ENCODE data around the gene ZDHHC8.

Gene ZDHHC8

DNA sequence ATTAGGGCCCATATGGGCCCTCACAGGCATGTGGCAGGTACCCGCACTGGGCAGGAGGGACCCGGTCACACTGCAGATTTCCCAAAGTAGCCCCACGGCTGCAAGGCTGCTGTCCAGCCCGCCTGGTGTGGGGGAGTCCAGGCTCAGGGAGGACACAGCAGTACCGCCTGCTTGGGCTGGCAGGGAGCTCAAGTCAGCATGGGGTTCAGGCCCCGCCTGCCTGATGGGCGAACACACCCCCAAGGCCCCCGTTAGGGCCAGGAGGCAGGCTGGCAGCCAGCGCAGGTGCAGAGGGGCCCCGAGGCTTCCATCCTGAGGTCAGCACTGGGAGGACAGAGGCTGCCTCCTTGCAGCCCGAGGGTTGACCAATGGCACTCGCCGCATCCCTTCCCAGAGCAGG, 5.5 kb downstream of the ZDHHC8 start:
- H3K4me3 ChIP-seq (ENCODE audit: low read length) = no peak overlapping the region
- no peak for DNase-seq (ENCODE audit: low read depth)
- TF ChIP-seq, protein P1, sequence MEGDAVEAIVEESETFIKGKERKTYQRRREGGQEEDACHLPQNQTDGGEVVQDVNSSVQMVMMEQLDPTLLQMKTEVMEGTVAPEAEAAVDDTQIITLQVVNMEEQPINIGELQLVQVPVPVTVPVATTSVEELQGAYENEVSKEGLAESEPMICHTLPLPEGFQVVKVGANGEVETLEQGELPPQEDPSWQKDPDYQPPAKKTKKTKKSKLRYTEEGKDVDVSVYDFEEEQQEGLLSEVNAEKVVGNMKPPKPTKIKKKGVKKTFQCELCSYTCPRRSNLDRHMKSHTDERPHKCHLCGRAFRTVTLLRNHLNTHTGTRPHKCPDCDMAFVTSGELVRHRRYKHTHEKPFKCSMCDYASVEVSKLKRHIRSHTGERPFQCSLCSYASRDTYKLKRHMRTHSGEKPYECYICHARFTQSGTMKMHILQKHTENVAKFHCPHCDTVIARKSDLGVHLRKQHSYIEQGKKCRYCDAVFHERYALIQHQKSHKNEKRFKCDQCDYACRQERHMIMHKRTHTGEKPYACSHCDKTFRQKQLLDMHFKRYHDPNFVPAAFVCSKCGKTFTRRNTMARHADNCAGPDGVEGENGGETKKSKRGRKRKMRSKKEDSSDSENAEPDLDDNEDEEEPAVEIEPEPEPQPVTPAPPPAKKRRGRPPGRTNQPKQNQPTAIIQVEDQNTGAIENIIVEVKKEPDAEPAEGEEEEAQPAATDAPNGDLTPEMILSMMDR (IDR thresholded peaks at IDR 0.05; ENCODE audit: insufficient read depth, low read depth, low read length, missing control alignments) = no peak

DNA sequence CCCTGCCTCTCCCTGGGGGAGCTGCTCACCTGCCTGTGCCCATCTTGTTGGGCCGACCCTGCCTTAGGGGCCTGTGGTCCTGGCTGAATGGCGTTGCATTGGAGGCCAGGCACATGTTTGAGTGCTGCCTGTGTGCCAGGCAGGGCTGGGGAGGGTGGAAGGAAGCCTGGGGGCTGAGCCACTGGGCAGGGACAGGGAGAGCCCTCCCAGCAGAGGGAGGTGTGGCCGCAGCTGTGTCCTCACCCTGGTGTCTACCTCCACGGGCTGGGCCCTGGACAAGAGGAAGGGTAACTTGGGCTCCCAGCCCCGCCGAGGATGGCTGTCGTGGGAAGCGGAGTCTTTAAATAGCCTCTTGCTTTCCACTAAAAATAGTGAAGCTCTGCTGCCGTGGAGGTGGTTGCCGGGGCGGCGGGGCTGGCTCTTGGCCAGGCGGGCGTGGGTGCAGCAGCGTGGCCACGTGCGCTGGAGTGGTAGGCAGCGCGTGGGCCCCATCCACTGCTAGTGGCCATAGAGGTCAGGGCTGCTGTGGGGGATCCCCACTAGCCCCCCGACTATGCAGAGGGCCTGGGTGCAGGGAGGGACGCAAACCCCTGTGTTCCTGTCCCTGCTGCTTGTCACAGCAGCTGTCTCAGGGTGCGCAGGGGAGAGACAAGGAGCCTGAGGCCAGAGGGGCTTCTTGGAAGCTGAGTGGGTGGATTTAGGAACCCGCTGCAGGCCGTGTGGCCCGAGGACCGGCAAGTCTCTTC, 6.2 kb downstream of the ZDHHC8 start:
- TF ChIP-seq, protein P1 (IDR thresholded peaks at IDR 0.05; ENCODE audit: insufficient read depth, low read depth, low read length, missing control alignments) = no peak
- no peak overlapping the region for H3K4me3 ChIP-seq (ENCODE audit: low read length)

DNA sequence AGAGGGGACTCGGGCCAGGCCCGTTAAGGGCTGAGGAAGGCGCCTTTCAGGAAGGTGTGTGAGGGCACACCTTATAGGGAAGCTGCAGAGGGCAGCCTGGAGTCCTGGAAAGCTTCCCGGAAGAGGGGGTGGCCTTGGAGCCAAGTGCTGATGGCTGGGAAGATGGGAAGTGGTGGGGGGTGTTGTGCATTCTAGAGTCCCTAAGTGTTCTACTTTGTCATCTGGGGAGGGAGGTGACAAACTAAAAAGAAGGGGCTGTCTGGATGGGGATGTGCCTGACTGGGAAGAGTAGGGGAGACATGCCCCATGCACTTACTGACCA, 6.8 kb downstream of the ZDHHC8 start:
- TF ChIP-seq, protein P1 (IDR thresholded peaks at IDR 0.05; ENCODE audit: insufficient read depth, low read depth, low read length, missing control alignments) = no peak
- H3K4me3 ChIP-seq (ENCODE audit: low read length) = no peak overlapping the region
- no peak for DNase-seq (ENCODE audit: low read depth)

More for the DNA sequence above, 6.2 kb downstream of the ZDHHC8 start:
- no peak for DNase-seq (ENCODE audit: low read depth)

DNA sequence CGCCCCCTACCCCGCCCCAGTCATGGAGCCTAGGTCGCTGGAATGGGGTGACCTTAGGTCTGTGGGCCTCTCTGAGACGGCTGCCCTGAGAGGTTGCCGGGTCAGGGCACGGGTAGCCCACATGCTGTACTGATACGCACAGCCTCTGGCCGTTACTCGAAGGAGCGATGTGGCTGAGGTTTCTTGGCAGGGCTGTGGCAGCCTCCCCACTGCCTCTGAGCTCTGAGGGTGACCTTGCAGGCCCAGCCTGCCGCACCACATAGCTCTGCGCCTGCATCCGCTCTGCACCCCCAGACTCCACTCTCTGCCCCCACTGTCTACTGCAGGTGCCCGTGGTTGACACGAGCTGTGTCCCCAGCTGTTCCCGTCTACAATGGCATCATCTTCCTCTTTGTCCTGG, 7.3 kb downstream of the ZDHHC8 start:
- DNase-seq (ENCODE audit: low read depth) = no peak
- no peak overlapping the region for H3K4me3 ChIP-seq (ENCODE audit: low read length)
- TF ChIP-seq, protein P1 (IDR thresholded peaks at IDR 0.05; ENCODE audit: insufficient read depth, low read depth, low read length, missing control alignments) = no peak

DNA sequence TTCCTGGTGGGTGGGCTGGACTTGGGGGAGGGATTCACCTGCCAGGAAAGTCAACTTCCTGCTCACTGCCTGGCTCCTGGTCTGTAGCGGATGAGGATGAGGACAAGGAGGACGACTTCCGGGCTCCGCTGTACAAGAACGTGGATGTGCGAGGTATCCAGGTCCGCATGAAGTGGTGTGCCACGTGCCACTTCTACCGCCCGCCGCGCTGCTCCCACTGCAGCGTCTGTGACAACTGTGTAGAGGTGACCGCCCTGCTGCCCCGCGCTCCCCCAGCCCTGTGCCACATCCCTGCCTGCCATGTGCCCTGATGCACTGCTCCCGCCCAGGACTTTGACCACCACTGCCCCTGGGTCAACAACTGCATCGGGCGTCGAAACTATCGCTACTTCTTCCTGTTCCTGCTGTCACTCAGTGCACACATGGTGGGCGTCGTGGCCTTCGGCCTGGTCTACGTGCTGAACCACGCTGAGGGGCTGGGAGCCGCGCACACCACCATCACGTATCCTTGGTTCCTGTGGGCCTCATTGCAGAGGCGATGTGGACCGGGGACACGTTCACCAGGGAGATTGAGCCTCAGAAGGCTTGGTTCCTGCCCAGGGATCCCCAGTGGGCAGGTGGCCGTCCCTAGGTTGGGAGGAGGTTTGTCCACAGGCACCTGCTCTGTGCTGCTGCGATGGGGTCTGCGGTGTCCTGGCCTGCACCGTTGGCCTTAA, 7.9 kb downstream of the ZDHHC8 start:
- no peak overlapping the region for H3K4me3 ChIP-seq (ENCODE audit: low read length)
- TF ChIP-seq, protein P1 (IDR thresholded peaks at IDR 0.05; ENCODE audit: insufficient read depth, low read depth, low read length, missing control alignments) = no peak

DNA sequence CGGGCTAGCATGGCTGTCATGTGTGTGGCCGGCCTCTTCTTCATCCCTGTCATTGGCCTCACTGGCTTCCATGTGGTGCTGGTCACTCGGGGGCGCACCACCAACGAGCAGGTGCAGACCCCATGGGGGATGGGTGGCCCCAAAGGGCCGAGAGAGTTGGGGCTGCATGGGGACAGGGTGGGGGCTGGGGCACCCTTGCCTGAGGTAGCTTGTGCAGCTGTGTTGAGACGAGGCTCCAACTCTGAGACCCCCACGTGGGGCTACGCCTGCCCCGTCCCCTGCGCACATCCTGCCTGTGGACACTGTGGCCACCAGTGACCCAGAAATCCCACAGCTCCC, 8.5 kb downstream of the ZDHHC8 start:
- H3K4me3 ChIP-seq (ENCODE audit: low read length) = no peak overlapping the region
- TF ChIP-seq, protein P1 (IDR thresholded peaks at IDR 0.05; ENCODE audit: insufficient read depth, low read depth, low read length, missing control alignments) = no peak
- DNase-seq (ENCODE audit: low read depth) = no peak

More for the DNA sequence above, 7.9 kb downstream of the ZDHHC8 start:
- no peak for DNase-seq (ENCODE audit: low read depth)

All from epithelial cell of esophagus (primary cell).